Liver (tissue), 9 donors: Measurements from ENCODE around the gene TACR2. TPM values are rescaled to one million over a fixed set of nuclear protein-coding genes. Genes with fewer than 3 reads are reported as not detected.

Experiments used
- DNase-seq: peaks from one replicate; pipeline ENCODE4 v3.0.0-alpha.2; 2017; ENCODE audit warnings: low spot score
- H3K27ac ChIP-seq, 2 donors: one replicate each; pipeline ENCODE4 v1.7.0; 2013; ENCODE audit warnings: inconsistent platforms in 2 of 2, low read length in 2 of 2, control low read depth in 1 of 2, low read depth in 1 of 2, mild to moderate bottlenecking in 1 of 2
- H3K27me3 ChIP-seq, 4 donors: one replicate each; pipeline versions ENCODE4 v1.6.1 to v1.7.0; 2013; ENCODE audit warnings: low read length in 3 of 4, inconsistent platforms in 1 of 4, mild to moderate bottlenecking in 1 of 4, moderate library complexity in 1 of 4; ENCODE audit not compliant: control insufficient read depth in 4 of 4, insufficient read depth in 4 of 4
- H3K36me3 ChIP-seq, 4 donors: one replicate each; pipeline versions ENCODE4 v1.6.1 to v1.7.0; 2013; ENCODE audit warnings: low read length in 3 of 4, mild to moderate bottlenecking in 3 of 4, low read depth in 1 of 4, moderate library complexity in 1 of 4; ENCODE audit not compliant: control insufficient read depth in 4 of 4, insufficient read depth in 3 of 4
- H3K4me1 ChIP-seq, 4 donors: one replicate each; pipeline versions ENCODE4 v1.6.1 to v1.7.0; 2013; ENCODE audit warnings: low read length in 3 of 4, mild to moderate bottlenecking in 3 of 4, moderate library complexity in 1 of 4; ENCODE audit not compliant: control insufficient read depth in 4 of 4, insufficient read depth in 4 of 4
- H3K4me3 ChIP-seq, 3 donors: one replicate each; pipeline versions ENCODE4 v1.6.1 to v1.7.0; 2013; ENCODE audit warnings: low read length in 3 of 3, control low read depth in 1 of 3, low read depth in 1 of 3, mild to moderate bottlenecking in 1 of 3
- H3K9ac ChIP-seq, 2 donors: one replicate each; pipeline ENCODE4 v1.7.0; 2013; ENCODE audit warnings: low read length in 2 of 2, mild to moderate bottlenecking in 2 of 2, moderate library complexity in 2 of 2, control low read depth in 1 of 2, low read depth in 1 of 2
- H3K9me3 ChIP-seq, 4 donors: one replicate each; pipeline versions ENCODE4 v1.6.1 to v1.7.0; 2013; ENCODE audit warnings: low read length in 3 of 4; ENCODE audit not compliant: control insufficient read depth in 4 of 4
- ATF3 ChIP-seq: IDR thresholded peaks from 2 replicates; pipeline ENCODE4 v1.6.1; 2016; ENCODE audit warnings: antibody characterized with exemption
- CTCF ChIP-seq: fragments of 150-350 bp; IDR thresholded peaks from 2 replicates; pipeline ENCODE4 v1.5.1; 2017; ENCODE audit warnings: improper control_type of control experiment, low read depth, low read length; ENCODE audit not compliant: missing input control
- EGR1 ChIP-seq, 2 donors: IDR thresholded peaks; 2 replicates each; pipeline ENCODE4 v1.6.1; 2016 to 2018; ENCODE audit warnings: antibody characterized with exemption in 2 of 2, low read depth in 2 of 2
- FOXA1 ChIP-seq: IDR thresholded peaks from 2 replicates; pipeline ENCODE4 v1.6.1; 2016; ENCODE audit warnings: antibody characterized with exemption
- FOXA2 ChIP-seq: IDR thresholded peaks from 2 replicates; pipeline ENCODE4 v1.6.1; 2016; ENCODE audit warnings: antibody characterized with exemption
- GABPA ChIP-seq, 2 donors: IDR thresholded peaks in 1 of 2; conservative IDR thresholded peaks in 1 of 2; 2 replicates each; pipeline ENCODE4 v1.6.1; 2016; ENCODE audit warnings: antibody characterized with exemption in 2 of 2, mild to moderate bottlenecking in 1 of 2, moderate library complexity in 1 of 2
- HNF4A ChIP-seq, 2 donors: conservative IDR thresholded peaks; 2 replicates each; pipeline ENCODE4 v1.6.1; 2016; ENCODE audit warnings: antibody characterized with exemption in 2 of 2, mild to moderate bottlenecking in 2 of 2
- HNF4G ChIP-seq: IDR thresholded peaks from 2 replicates; pipeline ENCODE4 v1.6.1; 2016; ENCODE audit warnings: antibody characterized with exemption
- JUND ChIP-seq, 2 donors: IDR thresholded peaks; 2 replicates each; pipeline ENCODE4 v1.6.1; 2016; ENCODE audit warnings: antibody characterized with exemption in 2 of 2
- NR2F2 ChIP-seq: IDR thresholded peaks from 2 replicates; pipeline ENCODE4 v1.6.1; 2016; ENCODE audit warnings: antibody characterized with exemption
- RAD21 ChIP-seq, 2 donors: IDR thresholded peaks; 2 replicates each; pipeline ENCODE4 v1.6.1; 2016; ENCODE audit warnings: antibody characterized with exemption in 2 of 2, mild to moderate bottlenecking in 2 of 2
- RXRA ChIP-seq, 2 donors: IDR thresholded peaks; 2 replicates each; pipeline ENCODE4 v1.6.1; 2017 to 2018; ENCODE audit warnings: antibody characterized with exemption in 2 of 2, mild to moderate bottlenecking in 1 of 2
- SP1 ChIP-seq: IDR thresholded peaks from 2 replicates; pipeline ENCODE4 v1.6.1; 2018; ENCODE audit warnings: antibody characterized with exemption, mild to moderate bottlenecking
- TAF1 ChIP-seq: conservative IDR thresholded peaks from 2 replicates; pipeline ENCODE4 v1.6.1; 2016; ENCODE audit warnings: antibody characterized with exemption, mild to moderate bottlenecking
- YY1 ChIP-seq: IDR thresholded peaks from 2 replicates; pipeline ENCODE4 v1.6.1; 2016; ENCODE audit warnings: antibody characterized with exemption, mild to moderate bottlenecking
- WGBS: extraction: QIAGEN DNeasy Blood & Tissue Kit; methylation state at CpG from one replicate; pipeline ENCODE4 v1.1.7; 2013; 5-methylcytosine and 5-hydroxymethylcytosine counted together
- polyA plus RNA-seq, 2 donors: library from polyadenylated mRNA; stranded (reverse) in 1 of 2; unstranded in 1 of 2; fragments of 200-250 nt in 1 of 2; fragments of >200 nt in 1 of 2; fragmentation: Nextera tagmentation in 1 of 2; extraction: Ambion mirVana in 1 of 2; gene quantifications; one replicate each; pipeline versions ENCODE4 v1.2.1 to v1.2.3, GENCODE V29; 2013 to 2015
- total RNA-seq, 2 donors: library from RNA; depleted of rRNA; stranded (reverse); fragments of >200 nt; gene quantifications; one replicate each; pipeline ENCODE4 v1.2.3, GENCODE V29; 2014
- TF ChIP-seq, protein P1 (sequence below): IDR thresholded peaks from 2 replicates; pipeline ENCODE4 v1.6.1; 2016; ENCODE audit warnings: antibody characterized with exemption
- TF ChIP-seq, protein P2 (sequence below): IDR thresholded peaks from 2 replicates; pipeline ENCODE4 v1.6.1; 2016; ENCODE audit warnings: antibody characterized with exemption, mild to moderate bottlenecking
- TF ChIP-seq, protein P3 (sequence below): IDR thresholded peaks from 2 replicates; pipeline ENCODE4 v1.6.1; 2016; ENCODE audit warnings: antibody characterized with exemption
- donor health status: healthy.
- donor health status: healthy.
- donor health status: healthy.
- donor health status: healthy.
- donor health status: healthy.

Gene TACR2
- total and polyA plus RNA-seq, 4 donors, result 0.08 to 0.18 (median 0.12) TPM; not detected in 1

GRCh38 chr10:69364232-69364940 lies 52.3 kb downstream of the TACR2 start:
- H3K36me3 ChIP-seq, result peaks cover 0 to 2% (median under 1%) of the 10 kb centered on the region in 4 donors
- TF ChIP-seq FOXA2, result no peak
- no peak for TF ChIP-seq JUND (IDR thresholded peaks at IDR 0.05)
- TF ChIP-seq, protein P1, sequence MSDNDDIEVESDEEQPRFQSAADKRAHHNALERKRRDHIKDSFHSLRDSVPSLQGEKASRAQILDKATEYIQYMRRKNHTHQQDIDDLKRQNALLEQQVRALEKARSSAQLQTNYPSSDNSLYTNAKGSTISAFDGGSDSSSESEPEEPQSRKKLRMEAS, result no peak
- TF ChIP-seq CTCF, result no peak
- TF ChIP-seq, protein P2, sequence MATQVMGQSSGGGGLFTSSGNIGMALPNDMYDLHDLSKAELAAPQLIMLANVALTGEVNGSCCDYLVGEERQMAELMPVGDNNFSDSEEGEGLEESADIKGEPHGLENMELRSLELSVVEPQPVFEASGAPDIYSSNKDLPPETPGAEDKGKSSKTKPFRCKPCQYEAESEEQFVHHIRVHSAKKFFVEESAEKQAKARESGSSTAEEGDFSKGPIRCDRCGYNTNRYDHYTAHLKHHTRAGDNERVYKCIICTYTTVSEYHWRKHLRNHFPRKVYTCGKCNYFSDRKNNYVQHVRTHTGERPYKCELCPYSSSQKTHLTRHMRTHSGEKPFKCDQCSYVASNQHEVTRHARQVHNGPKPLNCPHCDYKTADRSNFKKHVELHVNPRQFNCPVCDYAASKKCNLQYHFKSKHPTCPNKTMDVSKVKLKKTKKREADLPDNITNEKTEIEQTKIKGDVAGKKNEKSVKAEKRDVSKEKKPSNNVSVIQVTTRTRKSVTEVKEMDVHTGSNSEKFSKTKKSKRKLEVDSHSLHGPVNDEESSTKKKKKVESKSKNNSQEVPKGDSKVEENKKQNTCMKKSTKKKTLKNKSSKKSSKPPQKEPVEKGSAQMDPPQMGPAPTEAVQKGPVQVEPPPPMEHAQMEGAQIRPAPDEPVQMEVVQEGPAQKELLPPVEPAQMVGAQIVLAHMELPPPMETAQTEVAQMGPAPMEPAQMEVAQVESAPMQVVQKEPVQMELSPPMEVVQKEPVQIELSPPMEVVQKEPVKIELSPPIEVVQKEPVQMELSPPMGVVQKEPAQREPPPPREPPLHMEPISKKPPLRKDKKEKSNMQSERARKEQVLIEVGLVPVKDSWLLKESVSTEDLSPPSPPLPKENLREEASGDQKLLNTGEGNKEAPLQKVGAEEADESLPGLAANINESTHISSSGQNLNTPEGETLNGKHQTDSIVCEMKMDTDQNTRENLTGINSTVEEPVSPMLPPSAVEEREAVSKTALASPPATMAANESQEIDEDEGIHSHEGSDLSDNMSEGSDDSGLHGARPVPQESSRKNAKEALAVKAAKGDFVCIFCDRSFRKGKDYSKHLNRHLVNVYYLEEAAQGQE, result no peak
- TF ChIP-seq, protein P3, sequence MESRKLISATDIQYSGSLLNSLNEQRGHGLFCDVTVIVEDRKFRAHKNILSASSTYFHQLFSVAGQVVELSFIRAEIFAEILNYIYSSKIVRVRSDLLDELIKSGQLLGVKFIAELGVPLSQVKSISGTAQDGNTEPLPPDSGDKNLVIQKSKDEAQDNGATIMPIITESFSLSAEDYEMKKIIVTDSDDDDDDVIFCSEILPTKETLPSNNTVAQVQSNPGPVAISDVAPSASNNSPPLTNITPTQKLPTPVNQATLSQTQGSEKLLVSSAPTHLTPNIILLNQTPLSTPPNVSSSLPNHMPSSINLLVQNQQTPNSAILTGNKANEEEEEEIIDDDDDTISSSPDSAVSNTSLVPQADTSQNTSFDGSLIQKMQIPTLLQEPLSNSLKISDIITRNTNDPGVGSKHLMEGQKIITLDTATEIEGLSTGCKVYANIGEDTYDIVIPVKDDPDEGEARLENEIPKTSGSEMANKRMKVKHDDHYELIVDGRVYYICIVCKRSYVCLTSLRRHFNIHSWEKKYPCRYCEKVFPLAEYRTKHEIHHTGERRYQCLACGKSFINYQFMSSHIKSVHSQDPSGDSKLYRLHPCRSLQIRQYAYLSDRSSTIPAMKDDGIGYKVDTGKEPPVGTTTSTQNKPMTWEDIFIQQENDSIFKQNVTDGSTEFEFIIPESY, result no peak
- no peak for TF ChIP-seq EGR1 (IDR thresholded peaks at IDR 0.05; ENCODE audit: low read depth in 2 of 2)
- no peak for TF ChIP-seq HNF4G
- no peak for TF ChIP-seq RAD21 (IDR thresholded peaks at IDR 0.05)
- no peak for TF ChIP-seq ATF3
- no peak for TF ChIP-seq RXRA (IDR thresholded peaks at IDR 0.05)
- TF ChIP-seq GABPA (IDR thresholded peaks at IDR 0.05 in 1 of 2, conservative IDR thresholded peaks at IDR 0.05 in 1 of 2), result no peak
- no peak for TF ChIP-seq FOXA1
- no peak for TF ChIP-seq TAF1
- TF ChIP-seq SP1, result no peak
- TF ChIP-seq HNF4A (conservative IDR thresholded peaks at IDR 0.05), result no peak
- no peak for TF ChIP-seq NR2F2
- no peak for TF ChIP-seq YY1
- H3K4me1 ChIP-seq, result peaks cover 4 to 10% (median 5%) of the 10 kb centered on the region in 4 donors
- 92% methylated on average over 9 of the region's 9 CpGs for WGBS
- H3K27me3 ChIP-seq, result no peaks in the 10 kb centered on the region
- H3K27ac ChIP-seq, result no peak overlapping the region
- no peak overlapping the region for H3K4me3 ChIP-seq
- no peaks in the 10 kb centered on the region for H3K9me3 ChIP-seq
- no peak overlapping the region for H3K9ac ChIP-seq
- DNase-seq, result no peak
